Suprapubic skin (tissue), 4 donors: ENCODE results near the gene ABCD3. TPM values are rescaled to one million over a fixed set of nuclear protein-coding genes. Genes with fewer than 3 reads are reported as not detected.

ENCODE experiments used
- DNase-seq, 2 donors: peaks; one replicate each; pipeline ENCODE4 v3.0.0-alpha.2; 2019; ENCODE audit warnings: low spot score in 2 of 2
- H3K27ac ChIP-seq: fragments of 200-600 bp; sonication (generic); one replicate; pipeline ENCODE4 v1.5.1; 2019
- H3K27me3 ChIP-seq: fragments of 200-600 bp; sonication (generic); one replicate; pipeline ENCODE4 v1.5.1; 2019
- H3K36me3 ChIP-seq: fragments of 200-600 bp; sonication (generic); one replicate; pipeline ENCODE4 v1.5.1; 2019
- H3K4me1 ChIP-seq: fragments of 200-600 bp; sonication (generic); one replicate; pipeline ENCODE4 v1.5.1; 2019
- H3K4me3 ChIP-seq: fragments of 200-600 bp; sonication (generic); one replicate; pipeline ENCODE4 v1.5.1; 2019; ENCODE audit warnings: mild to moderate bottlenecking
- H3K9me3 ChIP-seq: fragments of 200-600 bp; sonication (generic); one replicate; pipeline ENCODE4 v1.5.1; 2019
- EP300 ChIP-seq: sonication (generic); formaldehyde crosslinking; IDR thresholded peaks from one replicate; pipeline ENCODE4 v1.6.1; 2017; ENCODE audit warnings: antibody characterized with exemption
- POLR2A ChIP-seq, 2 donors: fragments of 450-650 bp; IDR thresholded peaks; one replicate each; pipeline ENCODE4 v1.6.1; 2017; ENCODE audit warnings: antibody characterized with exemption in 2 of 2, mild to moderate bottlenecking in 2 of 2, moderate library complexity in 2 of 2
- POLR2AphosphoS5 ChIP-seq, 3 donors: sonication (generic); formaldehyde crosslinking; IDR thresholded peaks; one replicate each; pipeline ENCODE4 v1.6.1; 2017; ENCODE audit warnings: antibody characterized with exemption in 3 of 3
- WGBS: methylation state at CpG from one replicate; pipeline ENCODE4 v1.1.5; 2018; 5-methylcytosine and 5-hydroxymethylcytosine counted together
- total RNA-seq, 4 donors: library from RNA; depleted of rRNA; stranded (reverse); fragments of >200 nt; gene quantifications; one replicate each; pipeline ENCODE4 v1.1.0, GENCODE V29; 2016
- TF ChIP-seq, protein P1 (sequence below), 2 donors: fragments of 200-600 bp in 1 of 2; fragments of 450-650 bp in 1 of 2; sonication (generic) in 1 of 2; IDR thresholded peaks; one replicate each; pipeline ENCODE4 v1.5.1; 2016 to 2019; ENCODE audit warnings: antibody characterized with exemption in 2 of 2, mild to moderate bottlenecking in 1 of 2, moderate library complexity in 1 of 2

Gene ABCD3
- total RNA-seq, 4 donors from 2014 or later: 27.6 to 46.5 (median 39.8) TPM

DNA sequence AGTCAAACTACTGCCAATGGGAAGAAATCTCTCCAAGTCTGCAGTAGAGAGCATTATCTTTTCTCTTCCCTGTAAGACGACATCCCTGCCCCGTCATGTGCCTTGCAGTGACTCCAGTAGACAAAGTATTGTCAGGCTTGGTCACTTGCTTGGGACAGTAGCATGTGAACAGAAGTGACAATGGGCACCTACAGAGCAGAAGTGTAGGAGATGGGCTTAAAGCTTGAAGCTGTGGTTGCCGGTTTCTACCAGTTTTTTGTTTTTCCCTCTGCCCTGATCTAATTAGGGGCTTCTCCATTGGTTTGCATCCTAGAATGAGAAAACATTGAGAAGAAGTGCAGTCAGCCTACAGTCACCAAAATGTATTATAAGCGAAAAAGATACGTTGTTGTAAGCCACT lies 110.6 kb downstream of the ABCD3 start:
- Histone ChIP-seq H3K27me3 (no peaks in the 10 kb centered on the region), H3K4me1 (peaks cover 12% of the 10 kb centered on the region), H3K4me3 (no peak overlapping the region), H3K9me3 (no peaks in the 10 kb centered on the region), H3K27ac (no peak overlapping the region), H3K36me3 (no peaks in the 10 kb centered on the region)
- no peak for TF ChIP-seq POLR2AphosphoS5 (IDR thresholded peaks at IDR 0.05)
- TF ChIP-seq, protein P1, sequence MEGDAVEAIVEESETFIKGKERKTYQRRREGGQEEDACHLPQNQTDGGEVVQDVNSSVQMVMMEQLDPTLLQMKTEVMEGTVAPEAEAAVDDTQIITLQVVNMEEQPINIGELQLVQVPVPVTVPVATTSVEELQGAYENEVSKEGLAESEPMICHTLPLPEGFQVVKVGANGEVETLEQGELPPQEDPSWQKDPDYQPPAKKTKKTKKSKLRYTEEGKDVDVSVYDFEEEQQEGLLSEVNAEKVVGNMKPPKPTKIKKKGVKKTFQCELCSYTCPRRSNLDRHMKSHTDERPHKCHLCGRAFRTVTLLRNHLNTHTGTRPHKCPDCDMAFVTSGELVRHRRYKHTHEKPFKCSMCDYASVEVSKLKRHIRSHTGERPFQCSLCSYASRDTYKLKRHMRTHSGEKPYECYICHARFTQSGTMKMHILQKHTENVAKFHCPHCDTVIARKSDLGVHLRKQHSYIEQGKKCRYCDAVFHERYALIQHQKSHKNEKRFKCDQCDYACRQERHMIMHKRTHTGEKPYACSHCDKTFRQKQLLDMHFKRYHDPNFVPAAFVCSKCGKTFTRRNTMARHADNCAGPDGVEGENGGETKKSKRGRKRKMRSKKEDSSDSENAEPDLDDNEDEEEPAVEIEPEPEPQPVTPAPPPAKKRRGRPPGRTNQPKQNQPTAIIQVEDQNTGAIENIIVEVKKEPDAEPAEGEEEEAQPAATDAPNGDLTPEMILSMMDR (IDR thresholded peaks at IDR 0.05): no peak
- TF ChIP-seq EP300: no peak
- TF ChIP-seq POLR2A (IDR thresholded peaks at IDR 0.05): no peak
- DNase-seq: no peak
- 97% methylated on average over 5 of the region's 5 CpGs for WGBS

DNA sequence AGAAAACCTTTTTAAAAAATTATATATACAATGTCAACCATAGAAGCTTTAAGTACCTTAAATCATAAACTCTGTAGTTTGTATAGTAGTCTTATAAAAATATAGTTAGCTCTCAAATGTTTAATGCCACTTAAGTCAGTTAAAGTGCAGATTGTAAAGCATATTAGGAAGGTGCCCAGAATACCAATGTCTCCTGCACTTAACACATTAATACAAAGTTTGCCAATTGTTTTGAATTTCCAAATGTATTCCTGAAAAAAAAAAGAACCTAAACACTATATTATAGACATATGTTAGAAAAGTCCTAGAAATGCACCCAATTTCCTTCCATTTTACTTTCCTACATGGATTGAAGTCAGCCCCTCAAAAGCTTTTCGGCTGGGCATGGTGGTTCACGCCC lies 111.2 kb downstream of the ABCD3 start:
- 97% methylated on average over 2 of the region's 2 CpGs for WGBS
- H3K36me3 ChIP-seq: no peaks in the 10 kb centered on the region
- no peak for TF ChIP-seq EP300
- TF ChIP-seq POLR2A (IDR thresholded peaks at IDR 0.05): no peak
- TF ChIP-seq, protein P1 (IDR thresholded peaks at IDR 0.05): no peak
- TF ChIP-seq POLR2AphosphoS5 (IDR thresholded peaks at IDR 0.05): no peak
- DNase-seq: no peak
- no peak overlapping the region for H3K4me3 ChIP-seq
- peaks cover 12% of the 10 kb centered on the region for H3K4me1 ChIP-seq
- no peak overlapping the region for H3K27ac ChIP-seq
- H3K9me3 ChIP-seq: no peaks in the 10 kb centered on the region
- no peaks in the 10 kb centered on the region for H3K27me3 ChIP-seq

DNA sequence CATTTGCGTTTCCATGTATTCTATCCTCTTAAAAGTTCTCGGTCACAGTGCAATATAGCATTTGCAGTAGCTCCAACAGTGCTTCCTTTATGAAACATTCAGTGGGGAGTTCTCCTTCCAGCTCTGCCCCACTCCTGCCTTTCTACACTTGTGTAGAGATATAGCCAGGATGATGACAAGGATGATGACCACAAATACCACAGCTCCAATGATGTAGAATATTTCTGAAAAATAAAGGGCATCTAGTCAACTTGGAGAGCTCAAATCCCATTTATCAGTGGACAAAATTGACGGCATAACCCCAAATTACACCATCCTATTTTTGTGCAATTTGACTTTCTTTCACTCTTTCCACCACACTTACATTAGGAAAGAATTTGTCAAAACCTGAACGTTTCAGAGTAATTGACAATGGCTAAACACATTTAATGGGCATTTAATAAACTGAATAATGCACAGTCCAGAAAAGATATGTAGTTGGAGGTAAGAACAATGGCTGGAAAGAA lies 112.2 kb downstream of the ABCD3 start:
- WGBS: 90% methylated on average over 4 of the region's 4 CpGs
- TF ChIP-seq EP300 (no peak), POLR2A (IDR thresholded peaks at IDR 0.05) (no peak), POLR2AphosphoS5 (IDR thresholded peaks at IDR 0.05) (no peak)
- TF ChIP-seq, protein P1 (IDR thresholded peaks at IDR 0.05): no peak
- H3K27me3 ChIP-seq: no peaks in the 10 kb centered on the region
- H3K9me3 ChIP-seq: no peaks in the 10 kb centered on the region
- H3K4me1 ChIP-seq: peaks cover 12% of the 10 kb centered on the region
- DNase-seq: no peak
- H3K4me3 ChIP-seq: no peak overlapping the region
- peaks cover 4% of the 10 kb centered on the region for H3K36me3 ChIP-seq
- H3K27ac ChIP-seq: no peak overlapping the region

- peaks cover 7% of the 10 kb centered on the region for H3K36me3 ChIP-seq
- no peaks in the 10 kb centered on the region for H3K27me3 ChIP-seq
- TF ChIP-seq POLR2AphosphoS5 (IDR thresholded peaks at IDR 0.05): no peak
- no peak for TF ChIP-seq EP300
- TF ChIP-seq, protein P1 (IDR thresholded peaks at IDR 0.05): no peak
- TF ChIP-seq POLR2A (IDR thresholded peaks at IDR 0.05): no peak
- no peak overlapping the region for H3K27ac ChIP-seq
- no peak overlapping the region for H3K4me3 ChIP-seq
- H3K4me1 ChIP-seq: peaks cover 12% of the 10 kb centered on the region
- DNase-seq: no peak
- H3K9me3 ChIP-seq: no peaks in the 10 kb centered on the region
- 75% methylated on average over 6 of the region's 6 CpGs for WGBS
These were observed 113.5 kb downstream of the ABCD3 start for GRCh38 chr1:94531664-94532063.

DNA sequence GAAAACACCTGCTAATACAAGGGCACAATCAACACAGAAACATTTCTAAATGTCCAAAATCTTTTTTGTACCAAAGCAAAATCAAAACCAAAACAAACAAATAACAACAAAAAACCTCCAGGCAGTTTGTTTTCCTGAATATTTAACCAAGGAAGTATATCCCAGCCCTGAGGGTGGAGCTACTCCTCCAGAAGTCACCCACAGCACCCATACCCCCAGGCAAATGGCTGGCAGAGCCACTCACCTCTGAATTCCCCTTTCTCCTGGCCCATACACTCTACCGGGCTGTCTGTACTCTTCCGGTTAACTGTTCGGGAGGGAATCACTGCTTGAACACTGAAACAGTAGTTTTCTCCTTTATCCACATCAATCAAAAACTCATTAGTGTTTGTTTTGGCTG lies 113.9 kb downstream of the ABCD3 start:
- no peak for DNase-seq
- no peak for TF ChIP-seq POLR2A (IDR thresholded peaks at IDR 0.05)
- Histone ChIP-seq H3K36me3 (peaks cover 7% of the 10 kb centered on the region), H3K4me3 (no peak overlapping the region), H3K27me3 (no peaks in the 10 kb centered on the region), H3K4me1 (peaks cover 12% of the 10 kb centered on the region), H3K27ac (no peak overlapping the region), H3K9me3 (no peaks in the 10 kb centered on the region)
- WGBS: 65% methylated on average over 3 of the region's 3 CpGs

DNA sequence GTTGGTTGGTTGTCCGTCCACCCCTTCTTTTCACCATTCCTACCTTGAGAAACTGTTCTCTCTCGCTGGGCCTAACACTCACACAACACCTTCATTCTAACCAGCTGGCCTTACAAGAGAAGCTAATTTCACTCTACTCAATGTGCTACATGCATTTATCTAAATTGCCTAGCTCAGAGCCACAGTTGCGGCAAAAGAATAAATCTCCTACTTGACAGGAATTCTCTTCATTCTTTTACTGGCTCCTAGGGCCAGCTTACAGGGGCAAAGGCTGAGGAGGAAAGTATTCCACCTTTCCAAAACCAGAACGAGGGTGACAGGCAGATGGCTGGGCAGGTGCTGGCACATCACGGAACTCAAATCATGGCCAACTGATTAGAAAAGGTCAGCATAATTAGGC lies 116.9 kb downstream of the ABCD3 start:
- no peaks in the 10 kb centered on the region for H3K27me3 ChIP-seq
- no peak for TF ChIP-seq EP300
- no peak for TF ChIP-seq POLR2AphosphoS5 (IDR thresholded peaks at IDR 0.05)
- no peak for TF ChIP-seq POLR2A (IDR thresholded peaks at IDR 0.05)
- TF ChIP-seq, protein P1 (IDR thresholded peaks at IDR 0.05): no peak
- WGBS: 96% methylated on average over 5 of the region's 5 CpGs
- peaks cover 7% of the 10 kb centered on the region for H3K36me3 ChIP-seq
- H3K9me3 ChIP-seq: no peaks in the 10 kb centered on the region
- DNase-seq: no peak
- H3K4me1 ChIP-seq: peaks cover 14% of the 10 kb centered on the region
- no peak overlapping the region for H3K27ac ChIP-seq
- no peak overlapping the region for H3K4me3 ChIP-seq
